ENCODE results near the gene NAPB.
"Not testable (repeated sequence)": the region's sequence is repeated elsewhere in the genome, so short reads cannot be mapped to it uniquely, and the experiment has no call there.

Gene NAPB

DNA sequence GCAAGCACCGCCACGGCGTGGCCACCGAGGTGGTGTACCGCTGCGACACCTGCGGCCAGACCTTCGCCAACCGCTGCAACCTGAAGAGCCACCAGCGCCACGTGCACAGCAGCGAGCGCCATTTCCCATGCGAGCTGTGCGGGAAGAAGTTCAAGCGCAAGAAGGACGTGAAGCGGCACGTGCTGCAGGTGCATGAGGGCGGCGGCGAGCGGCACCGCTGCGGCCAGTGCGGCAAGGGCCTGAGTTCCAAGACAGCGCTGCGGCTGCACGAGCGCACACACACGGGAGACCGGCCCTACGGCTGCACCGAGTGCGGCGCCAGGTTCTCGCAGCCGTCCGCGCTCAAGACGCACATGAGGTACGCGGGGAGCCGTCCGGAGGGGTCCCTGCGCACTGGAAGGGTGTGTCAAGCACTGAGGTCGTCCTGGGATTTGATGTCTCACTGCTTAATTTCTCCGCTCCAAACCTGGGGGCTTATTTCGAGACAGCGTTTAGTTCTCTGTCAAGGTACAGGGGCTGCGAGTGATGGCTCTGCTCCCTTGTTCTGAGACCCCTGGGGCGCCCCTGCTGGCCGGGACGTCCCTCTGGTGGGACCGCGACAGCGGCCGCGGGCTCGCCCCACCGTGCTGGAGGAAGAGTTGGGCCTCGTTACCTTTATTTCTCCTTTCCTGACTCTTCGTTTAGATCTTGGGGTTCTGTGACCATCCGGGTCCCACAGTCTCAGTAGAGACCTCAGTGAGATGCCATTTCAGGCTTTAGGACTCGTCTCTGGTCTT lies 55.7 kb downstream of the NAPB start:
- DNase-seq = no peak

DNA sequence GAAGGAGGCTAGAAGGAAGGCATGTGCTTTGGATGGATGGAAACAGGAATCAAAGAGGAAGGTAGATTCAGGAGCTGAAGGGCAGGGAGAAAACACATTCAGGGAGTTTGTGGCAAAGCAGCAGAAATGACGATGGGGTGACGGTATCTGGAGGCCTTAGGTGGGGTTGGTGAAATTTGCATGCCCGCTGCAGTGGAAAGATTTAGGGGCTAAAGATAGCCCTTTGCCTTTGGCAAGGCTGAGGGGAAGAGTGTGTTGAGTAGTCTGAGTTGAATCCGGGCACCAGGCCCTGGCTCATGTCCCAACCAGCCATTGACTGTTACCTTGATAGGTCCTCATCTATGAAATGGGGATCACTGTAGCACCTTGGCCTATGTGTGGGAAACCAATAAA lies 58.0 kb downstream of the NAPB start:
- no peak for DNase-seq

DNA sequence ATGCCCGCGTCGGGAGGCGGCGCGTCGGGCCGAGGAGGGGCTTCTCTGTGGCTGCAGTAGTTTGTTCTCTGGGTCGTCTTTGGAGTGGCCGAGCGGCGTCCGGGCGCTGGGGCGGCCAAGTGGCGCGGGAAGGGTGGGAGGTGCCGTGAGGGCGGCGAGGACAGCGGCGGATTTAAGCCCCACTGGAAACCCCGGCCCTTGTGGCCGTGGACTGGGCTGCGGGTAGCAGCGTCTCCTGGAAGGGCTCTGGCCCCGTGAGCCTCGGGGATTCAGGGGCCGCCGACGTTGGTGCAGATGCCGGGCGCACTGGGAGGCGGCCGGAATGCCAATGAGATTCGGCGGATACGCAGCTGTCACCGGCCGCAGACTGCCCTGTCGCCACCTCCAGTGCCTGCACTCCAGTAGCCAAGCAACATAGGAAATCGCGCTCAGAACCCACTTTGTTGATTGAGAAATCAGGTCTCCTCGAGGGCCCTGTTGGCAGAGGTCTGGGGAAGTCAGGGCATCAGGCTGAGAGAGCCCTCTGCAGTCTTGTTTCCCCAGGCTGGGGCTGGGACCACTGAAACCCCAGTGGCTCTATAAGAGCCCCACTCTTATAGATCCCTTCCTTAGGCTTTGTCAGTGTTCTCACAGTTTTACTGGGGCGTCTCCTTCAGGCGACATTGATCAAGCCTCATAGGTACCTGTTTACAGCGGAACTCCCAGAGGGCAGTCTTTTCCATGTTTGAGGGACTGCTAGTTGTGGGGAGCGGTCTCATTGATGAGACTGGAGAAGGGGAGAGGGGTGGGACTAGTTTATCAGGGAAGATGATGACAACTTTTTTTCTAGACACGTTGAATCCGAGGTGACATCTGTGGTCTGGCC lies 58.7 kb downstream of the NAPB start:
- no peak for DNase-seq

DNA sequence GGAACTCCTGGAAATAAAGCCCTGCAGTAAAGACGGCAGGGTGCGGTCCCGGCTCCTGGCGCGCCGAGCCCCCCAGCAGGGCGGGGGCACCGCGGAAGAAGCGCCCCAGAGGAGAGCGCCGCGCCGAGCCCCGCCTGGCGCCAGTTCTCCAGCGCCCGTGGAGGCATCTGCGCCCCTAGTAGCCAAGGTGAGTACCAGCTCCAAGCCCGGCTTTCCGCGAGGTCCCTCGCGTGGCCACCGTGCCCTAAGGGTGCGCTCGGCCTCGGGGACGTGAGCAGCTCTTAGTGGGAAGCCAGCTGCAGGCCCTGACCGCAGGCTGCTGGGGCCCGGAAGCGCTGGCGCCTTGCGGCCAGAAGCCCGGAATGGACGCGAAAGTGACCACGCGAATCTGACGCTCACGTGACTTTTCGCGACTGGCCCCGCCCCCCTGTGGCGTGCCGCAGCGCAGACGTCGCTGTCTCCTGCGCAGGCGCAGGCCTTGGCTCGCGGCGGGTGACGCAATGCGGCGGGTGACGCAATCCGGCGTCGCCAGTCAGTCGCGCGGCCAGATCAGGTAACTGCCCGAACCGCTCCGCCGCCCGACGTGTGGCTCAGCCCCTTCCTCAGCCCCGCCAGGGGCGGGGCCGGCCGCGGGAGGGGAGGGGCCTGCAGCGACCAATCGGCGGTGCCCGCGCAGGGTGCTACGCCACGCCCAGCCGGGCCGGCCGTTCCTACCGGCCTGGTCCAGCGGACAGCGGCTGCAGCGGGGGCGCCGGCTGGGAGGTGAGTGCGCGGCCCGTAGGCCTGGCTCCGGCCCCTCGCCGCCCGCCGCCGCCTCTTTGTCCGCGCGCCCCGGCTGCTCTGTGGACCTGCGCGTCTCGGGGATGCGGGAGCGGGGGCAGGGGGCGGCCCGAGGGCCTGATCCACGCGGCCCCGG lies 59.6 kb downstream of the NAPB start, which contains the start of gene GZF1:
Gene GZF1 (plus strand): TSS at position 707 of the 916 bp plus-strand sequence. CDS start 2,202 bp downstream, outside the sequence.
- DNase-seq = peak; percentile 98

DNA sequence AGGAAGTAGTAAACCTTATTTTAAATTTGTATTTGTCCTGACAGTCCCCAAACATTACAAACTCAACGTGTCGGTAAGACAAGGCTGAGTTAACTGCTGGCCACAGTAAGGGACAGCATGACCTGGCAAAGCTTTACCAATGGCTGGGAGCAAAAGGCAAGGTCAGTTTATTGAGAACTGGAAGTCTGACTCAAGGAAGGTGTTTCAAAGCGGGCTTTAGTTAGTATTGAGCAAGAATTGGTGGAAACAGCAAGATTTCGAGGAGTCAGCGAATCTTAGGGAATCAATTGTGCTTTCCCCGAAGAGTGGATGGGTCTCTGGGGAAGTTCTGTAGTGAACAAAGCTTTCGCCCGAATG lies 60.2 kb downstream of the NAPB start:
- DNase-seq = no peak

DNA sequence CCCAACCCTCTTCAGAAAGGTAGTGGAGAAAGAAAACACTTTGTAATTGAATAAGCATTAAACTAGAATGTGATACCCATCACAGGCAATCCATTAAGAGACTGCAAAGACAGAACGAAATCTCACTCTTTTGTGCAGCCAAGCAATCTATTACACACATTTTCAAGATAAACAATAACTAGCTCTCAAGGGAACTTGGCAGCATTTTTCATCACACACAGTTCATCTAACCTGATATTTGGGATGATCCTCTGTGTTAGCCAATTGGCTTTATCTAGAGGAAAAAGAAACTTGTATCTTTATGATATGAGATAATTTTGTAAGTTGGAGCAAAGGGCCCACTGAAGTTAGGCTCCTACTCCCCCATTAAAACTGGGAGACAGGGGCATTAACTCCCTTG lies 60.8 kb downstream of the NAPB start:
- DNase-seq = no peak

DNA sequence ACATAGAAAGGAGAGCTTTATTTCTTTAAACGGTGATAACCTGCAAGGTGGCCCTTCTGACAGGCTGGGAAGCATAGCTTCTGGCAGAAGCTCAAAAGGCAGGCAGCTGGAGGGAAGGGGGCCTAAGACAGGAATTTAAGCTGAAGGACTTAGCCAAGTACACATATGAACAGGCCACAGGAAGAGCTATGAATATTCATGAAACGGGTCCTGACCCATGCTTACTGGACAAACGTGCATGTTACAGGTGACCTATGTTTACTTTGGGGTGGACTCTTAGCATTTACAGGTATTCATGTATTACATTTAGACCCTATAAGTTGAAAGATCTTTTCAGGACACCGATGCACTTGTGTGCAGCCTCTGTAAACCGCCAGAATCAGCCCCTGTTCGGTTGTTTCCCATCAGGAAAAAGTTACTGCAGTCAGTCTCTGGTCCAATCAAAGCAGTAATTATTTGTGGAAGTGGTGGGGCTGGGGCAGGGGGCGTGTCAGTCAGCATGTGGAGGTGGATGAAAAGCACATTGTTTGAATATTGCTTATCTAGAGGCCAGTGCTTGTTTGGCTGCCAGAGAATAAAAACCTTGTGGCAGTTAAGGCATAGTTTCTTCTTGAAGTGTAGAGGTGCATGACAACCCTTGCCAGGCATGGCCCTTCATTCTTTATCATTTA lies 62.2 kb downstream of the NAPB start:
- DNase-seq = no peak

DNA sequence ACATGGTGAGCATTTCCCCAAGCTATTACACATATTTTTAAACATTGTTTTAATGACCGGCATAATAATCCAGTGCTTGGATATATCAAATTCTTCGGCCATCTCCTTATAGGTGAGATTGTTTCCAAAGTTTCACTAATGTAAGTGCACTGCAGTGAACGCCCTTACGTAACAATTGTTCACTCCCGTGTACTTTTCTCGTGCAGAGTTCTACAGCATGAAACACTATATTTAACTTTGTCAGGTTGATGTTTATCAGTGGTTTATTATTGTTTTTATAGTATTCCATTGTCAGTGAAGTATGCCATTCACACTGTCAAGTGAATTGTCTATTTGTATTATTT lies 62.8 kb downstream of the NAPB start:
- no peak for DNase-seq

DNA sequence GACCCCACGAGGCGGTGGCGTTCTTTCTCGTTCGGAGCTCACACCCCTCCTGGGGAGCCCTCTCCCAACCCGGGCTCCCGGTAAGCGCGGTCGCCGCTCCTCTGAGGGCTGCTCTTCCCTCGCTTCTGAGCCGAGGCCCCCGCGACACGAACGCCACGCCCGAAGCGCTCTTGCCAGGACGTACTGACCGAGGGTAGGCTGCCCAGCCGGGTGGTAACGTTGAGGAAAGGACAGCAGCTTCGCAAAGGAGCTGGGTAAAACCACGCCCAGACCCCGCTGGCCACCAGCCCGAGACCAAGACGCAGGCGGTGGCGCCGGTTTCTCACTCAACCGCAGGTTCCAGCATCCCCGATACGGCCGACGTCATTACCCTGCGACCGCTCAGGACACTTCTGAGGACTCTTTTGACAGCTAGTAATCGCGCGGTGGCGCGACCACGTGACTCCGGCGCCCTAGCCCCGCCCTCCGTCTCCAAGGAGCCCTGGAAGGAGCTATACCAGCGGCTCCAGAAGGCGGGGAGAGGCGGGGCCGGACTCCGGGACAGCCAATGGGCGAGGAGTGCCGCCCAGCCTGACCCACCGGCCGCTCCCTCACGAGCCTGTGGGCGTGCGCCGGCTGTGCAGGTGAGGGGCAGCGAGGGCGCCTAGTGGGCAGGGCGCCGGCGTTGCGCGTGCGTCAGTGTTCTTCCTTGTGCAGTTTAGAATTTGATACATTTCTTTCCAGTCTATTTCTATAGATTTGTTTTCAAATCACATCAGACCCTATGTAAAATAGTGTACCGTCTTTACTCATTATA lies 63.3 kb downstream of the NAPB start:
- DNase-seq = peak; percentile 99

DNA sequence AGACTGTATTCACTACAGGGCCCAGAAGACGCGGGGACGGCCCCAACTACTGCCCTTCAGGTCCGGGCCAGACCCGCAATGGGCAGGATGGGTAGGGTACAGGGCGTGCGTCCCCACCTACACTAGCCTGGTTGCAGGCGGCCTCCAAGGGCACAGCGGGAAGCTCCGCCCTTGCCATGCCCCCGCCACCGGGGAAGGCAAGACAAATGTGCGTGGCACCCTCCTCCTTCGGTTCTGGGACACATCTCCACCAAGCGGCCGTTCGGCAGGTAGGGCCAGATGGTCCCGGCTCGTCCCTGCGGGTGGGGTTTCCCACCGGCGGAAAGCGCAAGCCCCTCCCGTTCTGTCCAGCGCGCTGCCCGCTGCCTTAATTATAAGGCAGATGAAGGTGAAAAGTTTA lies 65.1 kb downstream of the NAPB start:
- no peak for DNase-seq

DNA sequence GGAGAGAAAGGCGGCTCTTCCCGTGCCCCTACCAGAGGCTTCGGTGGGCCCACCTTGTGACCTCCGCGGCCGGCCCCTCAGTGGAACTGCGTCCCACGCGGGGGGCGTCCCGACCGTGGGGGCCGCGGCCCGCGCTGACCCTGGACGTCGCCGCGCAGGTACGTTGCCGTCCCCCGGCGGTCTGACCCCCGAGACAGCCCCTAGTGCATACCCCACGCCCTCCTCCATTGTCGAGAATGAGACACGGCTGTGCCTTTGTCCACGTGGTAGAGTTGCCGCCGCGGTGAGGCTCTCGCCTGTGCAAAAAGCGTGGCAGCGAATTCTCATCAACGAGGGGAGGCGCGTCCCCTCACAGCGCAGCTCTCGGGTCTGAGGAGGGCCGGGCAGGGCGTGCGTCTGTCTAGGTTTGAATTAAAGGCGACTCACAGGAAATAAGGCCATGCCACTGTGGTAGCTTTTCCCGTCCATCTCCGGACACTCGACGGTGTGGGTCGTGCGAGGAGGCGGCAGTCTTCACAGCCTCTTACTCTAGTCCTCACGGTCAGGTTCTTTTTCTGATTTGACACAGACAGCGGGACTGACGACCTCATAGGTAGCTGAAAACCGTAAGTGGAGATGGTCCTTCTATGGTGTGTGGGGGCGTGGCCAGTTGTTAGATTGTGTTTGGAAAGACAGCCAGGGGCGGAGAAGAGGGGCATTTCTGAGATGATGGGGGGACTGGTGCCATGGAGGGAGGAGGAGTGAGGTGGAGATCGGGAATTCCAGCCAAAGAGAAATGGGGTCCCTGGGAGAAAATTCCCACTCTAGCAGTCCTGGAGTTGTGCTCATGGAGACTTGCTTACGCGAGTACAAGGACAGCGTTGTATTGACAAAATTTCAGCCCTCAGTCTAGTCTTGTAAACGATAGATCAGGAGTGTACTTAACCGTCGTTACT lies 70.1 kb downstream of the NAPB start:
- DNase-seq = peak; percentile 31

DNA sequence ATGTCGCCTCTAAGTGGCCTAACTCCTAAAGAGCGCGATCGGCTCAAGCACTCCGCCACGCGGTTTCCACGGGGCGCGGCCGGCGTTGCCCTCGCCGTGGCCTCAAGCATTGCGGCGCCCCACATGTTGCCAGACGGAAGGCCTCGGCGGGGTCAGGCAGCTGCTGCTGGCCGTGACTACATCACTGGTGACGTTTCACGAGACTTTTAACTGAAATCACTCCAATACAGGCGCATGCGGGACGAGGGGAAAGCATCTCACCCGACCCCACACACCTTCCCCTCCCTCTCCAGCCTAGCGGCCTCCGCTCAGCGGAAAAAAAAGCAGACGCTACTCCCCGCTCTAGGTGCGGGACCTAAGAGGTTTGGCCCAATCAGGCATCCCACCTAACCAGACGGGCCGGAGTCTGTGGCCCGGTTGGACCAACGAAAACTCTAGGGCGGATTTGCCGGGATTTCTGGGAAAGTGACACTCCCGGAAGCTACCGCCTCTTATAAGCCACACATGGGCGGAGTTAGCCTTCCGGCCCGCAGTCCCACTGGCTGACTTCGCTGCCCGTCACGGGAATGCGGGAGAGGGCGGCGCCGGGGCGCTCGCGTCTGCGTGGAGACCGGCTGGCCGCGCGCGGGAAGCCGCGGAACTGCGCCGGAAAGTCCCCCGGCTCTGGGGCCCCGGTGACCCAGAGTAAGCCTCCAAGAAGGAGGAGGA lies 70.9 kb downstream of the NAPB start, which contains the start of gene NXT1:
Gene NXT1 (plus strand): TSS at position 596 of the 708 bp plus-strand sequence. CDS start 3,251 bp downstream, outside the sequence.
- peak; percentile 93 for DNase-seq

DNA sequence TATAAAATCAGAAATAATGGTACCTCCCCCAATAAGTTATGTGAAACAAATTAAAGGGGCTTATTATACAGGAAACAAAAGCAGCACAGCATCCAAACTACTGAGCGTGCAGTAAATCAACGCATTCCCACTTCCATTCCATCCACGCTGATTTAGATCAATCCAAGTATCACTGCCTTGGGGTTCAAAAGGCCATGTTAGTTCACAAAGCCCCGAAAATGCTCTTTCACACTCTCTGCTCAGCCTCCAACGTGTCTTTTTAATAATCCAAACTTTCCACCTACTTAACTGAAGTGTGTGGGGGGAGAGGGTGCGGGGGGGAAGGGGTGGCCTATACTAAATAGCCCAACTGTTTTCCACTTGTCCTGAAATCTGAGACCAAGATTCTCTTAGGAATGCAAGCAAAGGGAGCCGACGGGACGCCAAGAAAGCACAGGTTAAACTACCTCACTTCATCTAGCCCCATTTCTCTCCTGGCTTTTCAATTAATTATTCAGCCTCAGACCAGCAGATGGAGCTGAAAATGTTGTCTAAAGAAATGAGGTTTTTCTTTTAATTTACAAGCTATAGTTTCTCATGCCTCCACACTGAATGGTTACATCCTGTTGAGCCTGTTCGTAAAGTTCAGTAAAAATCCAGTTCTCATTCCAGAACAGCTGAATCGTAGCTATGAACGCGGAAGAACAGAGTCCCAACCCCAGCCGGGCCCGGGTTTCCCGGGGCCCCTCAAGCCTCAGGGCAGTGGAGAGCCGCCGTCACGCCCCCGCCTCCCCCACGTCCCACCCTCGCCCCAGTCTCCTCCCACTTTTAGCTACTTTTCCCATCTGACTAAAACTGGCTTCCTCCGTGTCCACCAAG lies 71.7 kb downstream of the NAPB start:
- DNase-seq = peak; percentile 63

DNA sequence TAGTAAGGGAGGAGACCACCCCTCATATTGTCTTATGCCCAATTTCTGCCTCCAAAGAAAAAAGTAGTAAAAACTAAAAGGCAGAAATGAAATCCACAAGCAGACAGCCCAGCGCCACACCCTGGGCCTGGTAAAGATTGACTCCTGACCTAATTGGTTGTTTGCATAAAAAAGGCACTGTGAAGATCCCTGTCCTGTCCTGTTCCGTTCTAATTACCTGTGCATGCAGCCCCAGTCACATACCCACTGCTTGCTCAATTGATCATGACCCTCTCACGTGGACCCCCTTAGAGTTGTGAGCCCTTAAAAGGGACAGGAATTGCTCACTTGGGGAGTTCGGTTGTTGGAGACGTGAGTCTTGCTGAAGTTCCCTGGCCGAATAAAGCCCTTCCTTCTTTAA lies 72.8 kb downstream of the NAPB start:
- DNase-seq = not testable (repeated sequence)

DNA sequence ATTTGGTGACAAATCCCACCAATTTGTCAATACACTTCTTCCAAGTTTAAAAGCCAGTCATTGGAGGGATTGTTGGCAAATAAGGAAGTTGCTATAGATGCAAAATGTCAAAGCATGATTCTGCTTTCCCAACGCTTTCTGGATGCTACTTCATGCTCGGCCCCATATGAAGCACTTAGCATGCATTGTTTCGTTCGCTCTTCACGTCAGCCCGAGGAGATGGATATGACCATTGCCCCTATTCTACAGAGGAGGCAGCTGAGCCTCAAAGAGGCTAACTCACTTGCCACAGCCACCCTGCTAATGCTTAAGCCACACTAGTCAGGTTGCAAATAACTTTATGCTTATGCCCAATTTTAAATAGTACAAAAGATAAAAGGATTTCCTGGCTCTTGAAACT lies 73.5 kb downstream of the NAPB start:
- no peak for DNase-seq

DNA sequence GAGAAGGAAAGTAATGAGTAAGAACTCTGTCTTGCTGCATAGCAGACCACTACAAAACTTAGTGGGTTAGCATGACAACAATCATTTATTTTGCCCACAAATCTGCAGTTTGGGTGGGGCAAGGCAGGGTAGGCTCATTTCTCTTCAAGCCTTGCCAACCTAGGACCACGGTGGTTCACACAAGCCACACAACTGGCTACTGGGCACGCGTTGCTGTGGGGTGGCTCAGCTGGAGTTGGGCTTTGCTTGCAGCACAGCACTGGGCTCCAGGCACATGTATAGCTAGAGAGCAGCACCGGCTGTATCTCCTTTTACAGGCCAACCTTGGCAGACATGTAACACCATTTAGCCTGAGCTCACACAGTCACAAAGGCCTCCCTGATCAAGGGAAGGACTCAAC lies 75.3 kb downstream of the NAPB start:
- DNase-seq = no peak

DNA sequence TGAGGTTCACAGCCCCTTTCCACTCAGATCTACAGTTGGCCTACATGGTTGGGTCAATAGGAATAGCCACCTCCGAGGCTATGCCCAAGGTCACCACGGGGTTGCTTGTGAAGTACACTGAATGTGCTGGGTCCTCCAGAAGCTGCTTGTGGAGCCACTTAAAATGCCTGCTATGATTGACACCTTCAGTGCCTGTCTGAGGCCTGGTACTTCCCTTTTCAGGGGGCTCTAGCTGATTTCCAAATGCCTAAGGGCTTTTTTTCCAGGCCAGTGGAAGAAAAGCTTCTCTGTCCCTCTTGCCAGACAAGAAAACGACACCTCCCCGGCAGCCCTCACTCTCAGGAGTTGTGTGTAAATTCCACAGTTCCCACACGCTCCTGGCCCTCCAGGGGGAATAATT lies 77.0 kb downstream of the NAPB start:
- DNase-seq = no peak

DNA sequence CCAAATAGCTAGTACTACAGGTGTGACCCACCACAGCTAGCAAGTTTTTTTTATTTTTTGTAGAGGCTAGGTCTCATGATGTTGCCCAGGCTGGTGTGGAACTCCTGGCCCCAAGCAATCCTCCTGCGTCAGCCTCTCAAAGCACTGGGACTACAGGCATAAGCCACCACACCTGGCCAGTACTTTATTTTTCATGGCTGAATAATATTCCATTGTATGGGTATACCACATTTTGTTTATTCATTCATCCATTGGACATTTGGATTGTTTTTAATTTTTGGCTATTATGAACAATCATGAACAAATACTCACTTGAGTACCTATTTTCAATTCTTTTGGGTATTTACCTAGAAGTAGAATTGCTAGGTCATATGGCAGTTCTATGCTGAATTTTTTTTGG lies 77.7 kb downstream of the NAPB start:
- no peak for DNase-seq

DNA sequence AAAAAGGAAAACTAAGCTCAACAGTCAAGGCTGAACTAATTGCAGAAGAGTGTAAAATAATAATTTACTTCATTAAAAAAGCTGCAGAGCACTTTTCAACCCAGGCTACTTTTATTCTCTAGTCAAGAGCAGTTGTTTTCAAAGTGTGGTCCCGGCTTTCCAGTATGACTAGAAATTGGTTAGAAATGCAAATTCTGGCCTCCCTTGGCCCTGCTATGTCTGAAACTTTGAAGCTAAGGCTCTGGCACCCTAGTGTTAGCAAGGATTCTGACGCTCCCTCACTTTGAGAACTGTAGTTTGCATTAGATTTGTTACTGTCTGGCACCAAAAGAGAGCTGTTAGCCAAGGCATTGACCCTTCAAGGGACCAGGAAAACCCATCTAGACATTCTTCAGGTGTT lies 80.2 kb downstream of the NAPB start:
- no peak for DNase-seq

Measured in activated CD4-positive, alpha-beta T cell treated with anti-CD3 and anti-CD28 coated beads for 1 hour (primary cell).